ENCODE measurements around the gene TXNDC16. TPM values are rescaled to one million over a fixed set of nuclear protein-coding genes. Genes with fewer than 3 reads are reported as not detected.

Gene TXNDC16
- total RNA-seq, 1 donor from 2014 or later: 1.7 TPM

DNA sequence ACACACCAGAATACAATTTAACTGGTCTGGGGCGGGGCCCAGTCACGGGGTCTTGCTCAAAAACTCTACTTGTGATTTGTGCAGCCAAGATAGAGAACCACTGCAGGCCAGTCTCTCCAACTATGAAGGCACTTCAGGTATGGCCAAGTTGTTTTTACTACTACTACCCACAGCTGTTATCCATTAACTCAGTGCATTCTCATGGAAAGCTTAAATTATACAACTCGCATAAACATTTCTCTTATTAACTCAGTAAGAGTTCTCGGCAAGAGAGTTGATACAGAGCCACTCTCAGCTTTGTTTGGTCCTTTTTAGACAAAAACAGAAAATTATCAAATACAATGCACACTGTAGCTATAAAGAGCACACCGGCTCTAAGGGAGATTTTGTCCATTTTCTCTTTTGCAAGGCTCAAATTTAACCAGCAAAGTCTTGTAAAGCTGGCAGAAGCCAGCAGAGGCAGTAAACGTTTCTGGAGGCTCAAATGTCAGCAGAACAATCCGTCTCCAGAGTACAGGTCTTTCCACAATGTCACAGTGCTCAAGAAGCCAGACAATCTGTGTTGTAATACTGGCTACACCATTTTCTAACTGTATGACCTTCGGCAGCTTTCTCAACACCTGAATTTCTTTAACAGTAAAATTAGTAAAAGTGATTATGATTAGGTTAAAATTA lies 152.2 kb downstream of the TXNDC16 start:
- H4K20me1 ChIP-seq (ENCODE audit: insufficient read depth, low read length): no peaks in the 10 kb centered on the region
- H3K27me3 ChIP-seq (ENCODE audit: insufficient read depth, low read length): no peaks in the 10 kb centered on the region
- H3K36me3 ChIP-seq (ENCODE audit: insufficient read depth, low read length): no peaks in the 10 kb centered on the region
- H3K4me1 Mint-ChIP-seq (ENCODE audit: low read depth, unreplicated experiment): peaks cover 4% of the 10 kb centered on the region
- FAIRE-seq (no peak), DNase-seq (ENCODE audit: low read depth) (peak; percentile 27)
- no peaks in the 10 kb centered on the region for H3K79me2 ChIP-seq (ENCODE audit: insufficient read depth, low read length)
- no peak overlapping the region for H3K4me3 ChIP-seq (ENCODE audit: insufficient read depth, low read depth, low read length)
- no peaks in the 10 kb centered on the region for H3K4me1 ChIP-seq (ENCODE audit: insufficient read depth, low read length)
- no peak overlapping the region for H3K9ac ChIP-seq (ENCODE audit: low read length)
- no peak overlapping the region for H3K27ac Mint-ChIP-seq (ENCODE audit: unreplicated experiment)
- H3K9me3 Mint-ChIP-seq (ENCODE audit: unreplicated experiment): no peaks in the 10 kb centered on the region
- H2AFZ ChIP-seq (ENCODE audit: low read depth, low read length): no peak overlapping the region
- H3K27ac ChIP-seq (ENCODE audit: low read depth, low read length): no peak overlapping the region
- peaks cover 3% of the 10 kb centered on the region for H3K27me3 Mint-ChIP-seq (ENCODE audit: low read depth, unreplicated experiment)
- H3K4me2 ChIP-seq (ENCODE audit: low read length): no peak overlapping the region
- no peak for TF ChIP-seq EZH2 (IDR thresholded peaks at IDR 0.05; ENCODE audit: insufficient read depth, low read length)
- TF ChIP-seq, protein P1, sequence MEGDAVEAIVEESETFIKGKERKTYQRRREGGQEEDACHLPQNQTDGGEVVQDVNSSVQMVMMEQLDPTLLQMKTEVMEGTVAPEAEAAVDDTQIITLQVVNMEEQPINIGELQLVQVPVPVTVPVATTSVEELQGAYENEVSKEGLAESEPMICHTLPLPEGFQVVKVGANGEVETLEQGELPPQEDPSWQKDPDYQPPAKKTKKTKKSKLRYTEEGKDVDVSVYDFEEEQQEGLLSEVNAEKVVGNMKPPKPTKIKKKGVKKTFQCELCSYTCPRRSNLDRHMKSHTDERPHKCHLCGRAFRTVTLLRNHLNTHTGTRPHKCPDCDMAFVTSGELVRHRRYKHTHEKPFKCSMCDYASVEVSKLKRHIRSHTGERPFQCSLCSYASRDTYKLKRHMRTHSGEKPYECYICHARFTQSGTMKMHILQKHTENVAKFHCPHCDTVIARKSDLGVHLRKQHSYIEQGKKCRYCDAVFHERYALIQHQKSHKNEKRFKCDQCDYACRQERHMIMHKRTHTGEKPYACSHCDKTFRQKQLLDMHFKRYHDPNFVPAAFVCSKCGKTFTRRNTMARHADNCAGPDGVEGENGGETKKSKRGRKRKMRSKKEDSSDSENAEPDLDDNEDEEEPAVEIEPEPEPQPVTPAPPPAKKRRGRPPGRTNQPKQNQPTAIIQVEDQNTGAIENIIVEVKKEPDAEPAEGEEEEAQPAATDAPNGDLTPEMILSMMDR (IDR thresholded peaks at IDR 0.05; ENCODE audit: insufficient read depth, low read depth, low read length): peak; percentile 15
- no peaks in the 10 kb centered on the region for H3K36me3 Mint-ChIP-seq (ENCODE audit: low read depth, unreplicated experiment)
- H3K4me3 Mint-ChIP-seq (ENCODE audit: unreplicated experiment): no peak overlapping the region
- H3K9me3 ChIP-seq (ENCODE audit: insufficient read depth, low read depth, low read length): no peaks in the 10 kb centered on the region

- no peak overlapping the region for H3K4me2 ChIP-seq (ENCODE audit: low read length)
- H3K4me1 ChIP-seq (ENCODE audit: insufficient read depth, low read length): no peaks in the 10 kb centered on the region
- peaks cover 5% of the 10 kb centered on the region for H3K27me3 Mint-ChIP-seq (ENCODE audit: low read depth, unreplicated experiment)
- H4K20me1 ChIP-seq (ENCODE audit: insufficient read depth, low read length): no peaks in the 10 kb centered on the region
- no peaks in the 10 kb centered on the region for H3K9me3 ChIP-seq (ENCODE audit: insufficient read depth, low read depth, low read length)
- peak overlapping the region; percentile 2 for H3K27ac Mint-ChIP-seq (ENCODE audit: unreplicated experiment)
- no peak overlapping the region for H2AFZ ChIP-seq (ENCODE audit: low read depth, low read length)
- DNase-seq (ENCODE audit: low read depth): no peak
- FAIRE-seq: no peak
- H3K79me2 ChIP-seq (ENCODE audit: insufficient read depth, low read length): no peaks in the 10 kb centered on the region
- no peaks in the 10 kb centered on the region for H3K36me3 Mint-ChIP-seq (ENCODE audit: low read depth, unreplicated experiment)
- H3K4me3 ChIP-seq (ENCODE audit: insufficient read depth, low read depth, low read length): no peak overlapping the region
- no peaks in the 10 kb centered on the region for H3K27me3 ChIP-seq (ENCODE audit: insufficient read depth, low read length)
- peaks cover 3% of the 10 kb centered on the region for H3K9me3 Mint-ChIP-seq (ENCODE audit: unreplicated experiment)
- no peaks in the 10 kb centered on the region for H3K36me3 ChIP-seq (ENCODE audit: insufficient read depth, low read length)
- H3K9ac ChIP-seq (ENCODE audit: low read length): no peak overlapping the region
- TF ChIP-seq EZH2 (IDR thresholded peaks at IDR 0.05; ENCODE audit: insufficient read depth, low read length): no peak
- TF ChIP-seq, protein P1 (IDR thresholded peaks at IDR 0.05; ENCODE audit: insufficient read depth, low read depth, low read length): no peak
- H3K4me1 Mint-ChIP-seq (ENCODE audit: low read depth, unreplicated experiment): peaks cover 4% of the 10 kb centered on the region
- no peak overlapping the region for H3K27ac ChIP-seq (ENCODE audit: low read depth, low read length)
- H3K4me3 Mint-ChIP-seq (ENCODE audit: unreplicated experiment): no peak overlapping the region
Measured at GRCh38 chr14:52399104-52399503, 153.2 kb downstream of the TXNDC16 start.

GRCh38 chr14:52397844-52398243 lies 154.5 kb downstream of the TXNDC16 start:
- H3K4me1 Mint-ChIP-seq (ENCODE audit: low read depth, unreplicated experiment): peaks cover 4% of the 10 kb centered on the region
- peaks cover 2% of the 10 kb centered on the region for H3K27me3 Mint-ChIP-seq (ENCODE audit: low read depth, unreplicated experiment)

More at GRCh38 chr14:52397844-52398243, 154.5 kb downstream of the TXNDC16 start:
- DNase-seq (ENCODE audit: low read depth): no peak
- no peaks in the 10 kb centered on the region for H3K27me3 ChIP-seq (ENCODE audit: insufficient read depth, low read length)
- H3K4me1 ChIP-seq (ENCODE audit: insufficient read depth, low read length): no peaks in the 10 kb centered on the region
- no peaks in the 10 kb centered on the region for H4K20me1 ChIP-seq (ENCODE audit: insufficient read depth, low read length)
- no peak overlapping the region for H3K27ac Mint-ChIP-seq (ENCODE audit: unreplicated experiment)
- H3K9me3 Mint-ChIP-seq (ENCODE audit: unreplicated experiment): peaks cover 3% of the 10 kb centered on the region
- H3K9me3 ChIP-seq (ENCODE audit: insufficient read depth, low read depth, low read length): no peaks in the 10 kb centered on the region
- no peaks in the 10 kb centered on the region for H3K79me2 ChIP-seq (ENCODE audit: insufficient read depth, low read length)
- H3K4me2 ChIP-seq (ENCODE audit: low read length): no peak overlapping the region
- no peak overlapping the region for H3K4me3 ChIP-seq (ENCODE audit: insufficient read depth, low read depth, low read length)
- no peak overlapping the region for H3K27ac ChIP-seq (ENCODE audit: low read depth, low read length)
- H3K9ac ChIP-seq (ENCODE audit: low read length): no peak overlapping the region
- H3K36me3 ChIP-seq (ENCODE audit: insufficient read depth, low read length): no peaks in the 10 kb centered on the region
- TF ChIP-seq EZH2 (IDR thresholded peaks at IDR 0.05; ENCODE audit: insufficient read depth, low read length): no peak
- no peaks in the 10 kb centered on the region for H3K36me3 Mint-ChIP-seq (ENCODE audit: low read depth, unreplicated experiment)
- no peak overlapping the region for H3K4me3 Mint-ChIP-seq (ENCODE audit: unreplicated experiment)
- no peak overlapping the region for H2AFZ ChIP-seq (ENCODE audit: low read depth, low read length)
- no peak for FAIRE-seq

Measured in astrocyte (in vitro differentiated cells and primary cell).